CD1c-positive myeloid dendritic cell (primary cell): ENCODE results near the gene GAA.

Source experiments
- DNase-seq: peaks from one replicate; pipeline ENCODE4 v3.0.0-alpha.2; 2016; ENCODE audit errors: extremely low spot score

The GAA gene

GRCh38 chr17:80101011-80101945 is at the start of gene GAA:
TSS of gene GAA (plus strand) at chr17:80101581. CDS start at chr17:80104587, 3,006 bp downstream.
- peak; percentile 95 for DNase-seq

- no peak for DNase-seq
These were observed 49.7 kb upstream of the GAA start for GRCh38 chr17:80051681-80052080.

GRCh38 chr17:80053102-80053501 is 48.3 kb upstream of the GAA start:
- no peak for DNase-seq

- DNase-seq, result no peak
These were observed 45.8 kb upstream of the GAA start for GRCh38 chr17:80055597-80055996.

- DNase-seq, result no peak
These were observed 42.9 kb upstream of the GAA start for GRCh38 chr17:80058311-80058955.

GRCh38 chr17:80060644-80061043 is 40.7 kb upstream of the GAA start:
- no peak for DNase-seq

GRCh38 chr17:80061421-80061820 is 40.0 kb upstream of the GAA start:
- DNase-seq, result no peak

GRCh38 chr17:80063830-80064585 is 37.4 kb upstream of the GAA start:
- DNase-seq, result peak; percentile 29

- DNase-seq, result no peak
These were observed 36.7 kb upstream of the GAA start for GRCh38 chr17:80064696-80065095.

GRCh38 chr17:80065478-80066170 is 35.8 kb upstream of the GAA start:
- no peak for DNase-seq

- DNase-seq, result no peak
These were observed 33.9 kb upstream of the GAA start for GRCh38 chr17:80067393-80067986.

GRCh38 chr17:80068301-80069222 is 32.8 kb upstream of the GAA start:
- no peak for DNase-seq

GRCh38 chr17:80070375-80071115 is 30.8 kb upstream of the GAA start:
- no peak for DNase-seq

- DNase-seq, result no peak
These were observed 30.1 kb upstream of the GAA start for GRCh38 chr17:80071116-80071841.

GRCh38 chr17:80072410-80072809 is 29.0 kb upstream of the GAA start:
- no peak for DNase-seq

GRCh38 chr17:80080081-80080480 is 21.3 kb upstream of the GAA start:
- no peak for DNase-seq

GRCh38 chr17:80081596-80081995 is 19.8 kb upstream of the GAA start:
- no peak for DNase-seq

- DNase-seq, result peak; percentile 83
These were observed 18.8 kb upstream of the GAA start for GRCh38 chr17:80082403-80083135.
